NOMO-1 treated with dmso at 0.1 percent for 144 hours (cell line): Measurements from ENCODE around the gene LRRC32.
A peak's percentile ranks its signal among the peaks of the same experiment; 100 is the strongest.
"Not testable (repeated sequence)": the region's sequence is repeated elsewhere in the genome, so short reads cannot be mapped to it uniquely, and the experiment has no call there.

ENCODE experiments used
- DNase-seq: peaks from one replicate; lab custom pipeline; 2025; ENCODE audit not compliant: unreplicated experiment; lab: John Stamatoyannopoulos, UW

Gene LRRC32

GRCh38 chr11:76629853-76630599 is 40.5 kb downstream of the LRRC32 start:
- DNase-seq: peak; percentile 62

GRCh38 chr11:76629116-76629852 is 41.3 kb downstream of the LRRC32 start:
- DNase-seq: peak; percentile 54

GRCh38 chr11:76628408-76628947 is 42.1 kb downstream of the LRRC32 start:
- DNase-seq: no peak

GRCh38 chr11:76627606-76628005 is 42.9 kb downstream of the LRRC32 start:
- DNase-seq: no peak

- DNase-seq: peak; percentile 95
These were observed 43.6 kb downstream of the LRRC32 start for GRCh38 chr11:76626921-76627401.

GRCh38 chr11:76626266-76626665 is 44.3 kb downstream of the LRRC32 start:
- DNase-seq: no peak

- no peak for DNase-seq
These were observed 44.9 kb downstream of the LRRC32 start for GRCh38 chr11:76625472-76626186.

- no peak for DNase-seq
These were observed 45.8 kb downstream of the LRRC32 start for GRCh38 chr11:76624500-76625379.

GRCh38 chr11:76623884-76624419 is 46.6 kb downstream of the LRRC32 start:
- DNase-seq: no peak

GRCh38 chr11:76623171-76623883 is 47.2 kb downstream of the LRRC32 start:
- no peak for DNase-seq

- DNase-seq: no peak
These were observed 48.0 kb downstream of the LRRC32 start for GRCh38 chr11:76622493-76623094.

GRCh38 chr11:76621868-76622267 is 48.7 kb downstream of the LRRC32 start:
- DNase-seq: no peak

- no peak for DNase-seq
These were observed 49.1 kb downstream of the LRRC32 start for GRCh38 chr11:76621466-76621865.

- DNase-seq: no peak
These were observed 50.1 kb downstream of the LRRC32 start for GRCh38 chr11:76620489-76620888.

GRCh38 chr11:76619801-76620200 is 50.7 kb downstream of the LRRC32 start:
- not testable (repeated sequence) for DNase-seq

GRCh38 chr11:76617553-76618265 is 52.8 kb downstream of the LRRC32 start:
- no peak for DNase-seq

GRCh38 chr11:76616676-76617552 is 53.6 kb downstream of the LRRC32 start:
- DNase-seq: no peak
